OCI-LY3 (cell line): ENCODE measurements around the gene AFF1.

Experiments used
- H2AFZ ChIP-seq: fragments of 200-600, 300-600 bp; shearing (Covaris generic); 2 replicates; pipeline ENCODE4 v1.6.0; 2014; ENCODE audit warnings: antibody characterized with exemption, low read depth, low read length
- H3K27ac ChIP-seq: fragments of 200-600, 300-600 bp; sonication (generic); 2 replicates; pipeline ENCODE4 v1.5.1; 2014; ENCODE audit warnings: mild to moderate bottlenecking, low read length, moderate library complexity, mixed read lengths
- H3K27me3 ChIP-seq: fragments of 200-600, 300-600 bp; sonication (generic); 2 replicates; pipeline ENCODE4 v1.6.1; 2014; ENCODE audit warnings: low read depth, low read length, mixed read lengths
- H3K36me3 ChIP-seq: fragments of 200-600, 300-600 bp; sonication (generic); replicated peaks from 2 replicates; pipeline ENCODE3; 2014; ENCODE audit warnings: low read depth, low read length, mixed read lengths
- H3K4me1 ChIP-seq: fragments of 300-600, 200-600 bp; sonication (generic); 2 replicates; pipeline ENCODE4 v1.6.1; 2014; ENCODE audit warnings: low read length, mixed read lengths
- H3K4me2 ChIP-seq: fragments of 200-600, 300-600 bp; sonication (generic); 2 replicates; pipeline ENCODE4 v1.6.1; 2014; ENCODE audit warnings: low read length, mixed read lengths
- H3K4me3 ChIP-seq: fragments of 300-600, 200-600 bp; sonication (generic); 2 replicates; pipeline ENCODE4 v1.5.1; 2014; ENCODE audit warnings: antibody characterized with exemption, mild to moderate bottlenecking, low read length, moderate library complexity
- H3K79me2 ChIP-seq: fragments of 300-600, 200-600 bp; shearing (Covaris generic); 2 replicates; pipeline ENCODE4 v1.6.1; 2014; ENCODE audit warnings: mild to moderate bottlenecking, low read length, mixed read lengths
- H3K9ac ChIP-seq: fragments of 300-600, 200-600 bp; shearing (Covaris generic); 2 replicates; pipeline ENCODE4 v1.6.0; 2014; ENCODE audit warnings: mild to moderate bottlenecking, low read length, moderate library complexity
- H3K9me3 ChIP-seq: fragments of 200-600, 300-600 bp; shearing (Covaris generic); 2 replicates; pipeline ENCODE4 v1.6.1; 2014; ENCODE audit warnings: low read length, mixed read lengths; ENCODE audit not compliant: insufficient read depth
- H4K20me1 ChIP-seq: fragments of 200-600, 300-600 bp; sonication (generic); 2 replicates; pipeline ENCODE4 v1.6.1; 2016; ENCODE audit warnings: low read length, mixed read lengths; ENCODE audit not compliant: insufficient read depth
- CTCF ChIP-seq: fragments of 200-600, 300-600 bp; sonication (generic); IDR thresholded peaks from 2 replicates; pipeline ENCODE4 v1.5.1; 2014; ENCODE audit warnings: antibody characterized with exemption, low read length, low read depth
- EZH2phosphoT487 ChIP-seq: fragments of 200-600 bp; shearing (Covaris generic); IDR thresholded peaks from 2 replicates; pipeline ENCODE4 v1.6.1; 2018; ENCODE audit warnings: antibody characterized with exemption, mixed run types, low read depth

AFF1 gene

GRCh38 chr4:86963697-86964096 lies 28.9 kb downstream of the AFF1 start:
- Histone ChIP-seq H3K4me1 (peaks cover 76% of the 10 kb centered on the region), H3K27me3 (no peaks in the 10 kb centered on the region; the same call in 1 of the 2 replicates), H3K4me3 (no peak overlapping the region), H4K20me1 (peaks cover 41% of the 10 kb centered on the region), H3K36me3 (peaks cover 6% of the 10 kb centered on the region), H3K27ac (no peak overlapping the region), H3K9me3 (no peaks in the 10 kb centered on the region), H2AFZ (no peak overlapping the region), H3K9ac (no peak overlapping the region), H3K79me2 (peaks cover 27% of the 10 kb centered on the region), H3K4me2 (no peak overlapping the region)
- TF ChIP-seq EZH2phosphoT487 (no peak), CTCF (no peak)

- Histone ChIP-seq H2AFZ (no peak overlapping the region), H4K20me1 (peaks cover 41% of the 10 kb centered on the region), H3K9ac (0 out of 2 replicates have a peak overlapping the region, but pooled peaks have one; percentile 27), H3K4me3 (peak overlapping the region; percentile 59), H3K27me3 (no peaks in the 10 kb centered on the region; the same call in 1 of the 2 replicates), H3K9me3 (no peaks in the 10 kb centered on the region), H3K36me3 (peaks cover 3% of the 10 kb centered on the region), H3K4me2 (peak overlapping the region; percentile 90), H3K79me2 (peaks cover 26% of the 10 kb centered on the region), H3K4me1 (peaks cover 61% of the 10 kb centered on the region), H3K27ac (peak overlapping the region; percentile 59)
- no peak for TF ChIP-seq CTCF
- no peak for TF ChIP-seq EZH2phosphoT487
Measured at GRCh38 chr4:86965019-86965976, 30.5 kb downstream of the AFF1 start.

GRCh38 chr4:86967073-86967472 lies 32.3 kb downstream of the AFF1 start:
- Histone ChIP-seq H3K4me1 (peaks cover 45% of the 10 kb centered on the region), H3K27me3 (no peaks in the 10 kb centered on the region; the same call in 1 of the 2 replicates), H3K79me2 (peaks cover 26% of the 10 kb centered on the region), H3K4me3 (no peak overlapping the region), H3K27ac (no peak overlapping the region), H3K9ac (no peak overlapping the region), H3K36me3 (peaks cover 3% of the 10 kb centered on the region), H2AFZ (no peak overlapping the region), H4K20me1 (peaks cover 48% of the 10 kb centered on the region), H3K9me3 (no peaks in the 10 kb centered on the region), H3K4me2 (peak overlapping the region; percentile 41)
- TF ChIP-seq CTCF (no peak), EZH2phosphoT487 (no peak)

- H4K20me1 ChIP-seq: peaks cover 50% of the 10 kb centered on the region
- H3K79me2 ChIP-seq: peaks cover 25% of the 10 kb centered on the region
- no peak overlapping the region for H2AFZ ChIP-seq
- no peak overlapping the region for H3K27ac ChIP-seq
- no peaks in the 10 kb centered on the region for H3K9me3 ChIP-seq
- TF ChIP-seq EZH2phosphoT487 (no peak), CTCF (no peak)
- no peaks in the 10 kb centered on the region for H3K36me3 ChIP-seq
- H3K4me1 ChIP-seq: peaks cover 38% of the 10 kb centered on the region
- H3K27me3 ChIP-seq: no peaks in the 10 kb centered on the region; the same call in 1 of the 2 replicates
- no peak overlapping the region for H3K9ac ChIP-seq
- H3K4me2 ChIP-seq: no peak overlapping the region
- H3K4me3 ChIP-seq: no peak overlapping the region
Measured at GRCh38 chr4:86967798-86968197, 33.0 kb downstream of the AFF1 start.
